Stimulated activated CD8-positive, alpha-beta memory T cell treated with anti-CD3 and anti-CD28 coated beads, Interleukin-15, amount 100 ng/mL, for 4 hours (primary cell): Measurements from ENCODE around the gene OSGEP.

Experiments used
- DNase-seq, 2 donors: peaks; one replicate each; pipeline ENCODE4 v3.0.0-alpha.2; 2020; ENCODE audit warnings: low read depth in 2 of 2

Gene OSGEP

GRCh38 chr14:20397511-20397910 lies 57.1 kb downstream of the OSGEP start:
- DNase-seq, result no peak
